Measurements from ENCODE around the gene RITA1.

RITA1 gene

DNA sequence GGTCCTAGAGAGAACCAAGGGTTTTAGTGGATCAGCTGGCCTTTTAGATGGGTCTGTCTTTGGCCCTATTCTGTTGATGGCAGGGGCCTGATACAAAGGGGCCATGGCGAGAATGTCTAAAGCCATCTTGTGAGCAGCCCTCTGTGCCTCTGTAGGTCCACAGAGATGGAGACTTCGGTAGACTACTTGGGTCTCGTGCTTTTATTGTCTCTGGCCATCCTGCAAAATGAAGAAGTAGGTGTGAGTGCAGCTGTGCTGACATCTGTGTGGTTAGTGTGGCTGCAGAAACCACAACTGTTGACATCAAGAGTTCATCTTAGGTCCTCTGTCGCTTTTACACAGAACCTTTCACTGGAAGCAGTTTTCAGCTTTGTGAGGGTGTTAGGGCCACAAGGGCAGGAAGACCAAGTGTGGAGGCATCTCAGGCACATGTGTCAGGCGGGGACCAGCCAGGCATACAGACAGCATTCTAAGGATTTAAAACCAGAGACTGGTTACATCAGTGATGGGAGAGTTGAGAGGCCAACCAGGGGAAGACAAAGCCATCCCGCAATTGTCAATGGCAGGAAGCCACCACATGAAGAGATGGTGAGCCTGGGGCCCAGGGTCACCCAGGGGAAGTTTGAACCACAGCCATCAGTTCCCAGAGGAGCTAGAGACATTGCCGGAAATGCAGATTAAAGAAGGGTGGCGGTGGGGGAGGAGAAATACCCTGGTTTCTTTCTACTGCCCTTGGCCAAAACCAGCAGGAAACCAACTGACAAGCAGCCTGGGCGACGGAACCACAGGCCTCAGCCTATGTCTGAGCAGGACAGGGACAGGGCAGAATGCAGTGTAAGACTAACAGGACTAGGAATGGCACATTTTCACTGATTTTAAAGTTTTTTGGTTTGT lies 22.8 kb downstream of the RITA1 start:
- ChIA-PET POLR2A (no interaction called here), CTCF (interaction anchor here (0.9 to 1.2 kb wide), 3 partner anchors 11 to 13 kb away, joined by 3 to 4 read pairs (median 3); no protein-coding TSS in a partner anchor)
- no peak overlapping the region for H3K4me3 ChIP-seq (ENCODE audit: low read depth, low read length)
- DNase-seq (ENCODE audit: low read depth, low spot score) = no peak
- TF ChIP-seq, protein P1, sequence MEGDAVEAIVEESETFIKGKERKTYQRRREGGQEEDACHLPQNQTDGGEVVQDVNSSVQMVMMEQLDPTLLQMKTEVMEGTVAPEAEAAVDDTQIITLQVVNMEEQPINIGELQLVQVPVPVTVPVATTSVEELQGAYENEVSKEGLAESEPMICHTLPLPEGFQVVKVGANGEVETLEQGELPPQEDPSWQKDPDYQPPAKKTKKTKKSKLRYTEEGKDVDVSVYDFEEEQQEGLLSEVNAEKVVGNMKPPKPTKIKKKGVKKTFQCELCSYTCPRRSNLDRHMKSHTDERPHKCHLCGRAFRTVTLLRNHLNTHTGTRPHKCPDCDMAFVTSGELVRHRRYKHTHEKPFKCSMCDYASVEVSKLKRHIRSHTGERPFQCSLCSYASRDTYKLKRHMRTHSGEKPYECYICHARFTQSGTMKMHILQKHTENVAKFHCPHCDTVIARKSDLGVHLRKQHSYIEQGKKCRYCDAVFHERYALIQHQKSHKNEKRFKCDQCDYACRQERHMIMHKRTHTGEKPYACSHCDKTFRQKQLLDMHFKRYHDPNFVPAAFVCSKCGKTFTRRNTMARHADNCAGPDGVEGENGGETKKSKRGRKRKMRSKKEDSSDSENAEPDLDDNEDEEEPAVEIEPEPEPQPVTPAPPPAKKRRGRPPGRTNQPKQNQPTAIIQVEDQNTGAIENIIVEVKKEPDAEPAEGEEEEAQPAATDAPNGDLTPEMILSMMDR (IDR thresholded peaks at IDR 0.05; ENCODE audit: insufficient read depth, low read length, missing control alignments) = no peak

GRCh38 chr12:113211160-113211559 lies 25.6 kb downstream of the RITA1 start:
- CTCF ChIA-PET = interaction anchor here (1.0 to 1.1 kb wide), 2 partner anchors 12 to 14 kb away, joined by 3 read pairs; no protein-coding TSS in a partner anchor
- DNase-seq (ENCODE audit: low read depth, low spot score) = no peak
- no peak overlapping the region for H3K4me3 ChIP-seq (ENCODE audit: low read depth, low read length)
- TF ChIP-seq, protein P1 (IDR thresholded peaks at IDR 0.05; ENCODE audit: insufficient read depth, low read length, missing control alignments) = no peak
- POLR2A ChIA-PET = no interaction called here

- CTCF ChIA-PET = interaction anchor here (1.8 kb wide), 1 partner anchor 18 kb away, joined by 7 read pairs; no protein-coding TSS in a partner anchor
- DNase-seq (ENCODE audit: low read depth, low spot score) = peak; percentile 96
- POLR2A ChIA-PET = no interaction called here
- TF ChIP-seq, protein P1 (IDR thresholded peaks at IDR 0.05; ENCODE audit: insufficient read depth, low read length, missing control alignments) = no peak
- H3K4me3 ChIP-seq (ENCODE audit: low read depth, low read length) = no peak overlapping the region
Observed at GRCh38 chr12:113214895-113215400, 29.4 kb downstream of the RITA1 start.

GRCh38 chr12:113216027-113216426 lies 30.5 kb downstream of the RITA1 start:
- POLR2A ChIA-PET = no interaction called here
- TF ChIP-seq, protein P1 (IDR thresholded peaks at IDR 0.05; ENCODE audit: insufficient read depth, low read length, missing control alignments) = no peak
- CTCF ChIA-PET = no interaction called here
- no peak overlapping the region for H3K4me3 ChIP-seq (ENCODE audit: low read depth, low read length)
- no peak for DNase-seq (ENCODE audit: low read depth, low spot score)

- ChIA-PET POLR2A (interaction anchor here (0.6 to 2.5 kb wide), 6 partner anchors 11 to 79 kb away, joined by 3 to 12 read pairs (median 3); no protein-coding TSS in a partner anchor), CTCF (no interaction called here)
- no peak for DNase-seq (ENCODE audit: low read depth, low spot score)
- peak overlapping the region; percentile 73 for H3K4me3 ChIP-seq (ENCODE audit: low read depth, low read length)
- TF ChIP-seq, protein P1 (IDR thresholded peaks at IDR 0.05; ENCODE audit: insufficient read depth, low read length, missing control alignments) = no peak
Observed at GRCh38 chr12:113220593-113221180, 35.2 kb downstream of the RITA1 start.

Data from AG04449 (cell line).